HG03280 (cell line): Measurements from ENCODE around the gene ICAM5.
A peak's percentile ranks its signal among the peaks of the same experiment; 100 is the strongest.

ENCODE experiments used
- ATAC-seq: cut with Tn5 transposase; IDR thresholded peaks from one replicate; pipeline ENCODE4 v1.9.1; 2021; ENCODE audit warnings: mild to moderate bottlenecking, moderate library complexity; ENCODE audit not compliant: unreplicated experiment

Gene ICAM5

GRCh38 chr19:10291554-10292205, 1.9 kb downstream of the ICAM5 start:
- peak; percentile 1 for ATAC-seq

- ATAC-seq, result peak; percentile 36
Measured at GRCh38 chr19:10292206-10292788, 2.5 kb downstream of the ICAM5 start.

- no peak for ATAC-seq
Measured at GRCh38 chr19:10292789-10293636, 3.3 kb downstream of the ICAM5 start.

- ATAC-seq, result no peak
Measured at GRCh38 chr19:10293637-10294367, 4.0 kb downstream of the ICAM5 start.

- ATAC-seq, result no peak
Measured at GRCh38 chr19:10294368-10294697, 4.6 kb downstream of the ICAM5 start.

GRCh38 chr19:10295305-10295846, 5.6 kb downstream of the ICAM5 start:
- peak; percentile 47 for ATAC-seq

GRCh38 chr19:10295847-10296591, 6.3 kb downstream of the ICAM5 start:
- no peak for ATAC-seq

- ATAC-seq, result no peak
Measured at GRCh38 chr19:10299545-10300458, 10.1 kb downstream of the ICAM5 start.

- ATAC-seq, result no peak
Measured at GRCh38 chr19:10305139-10305806, 15.5 kb downstream of the ICAM5 start.

GRCh38 chr19:10306327-10306726, 16.6 kb downstream of the ICAM5 start:
- no peak for ATAC-seq

- ATAC-seq, result no peak
Measured at GRCh38 chr19:10309423-10309822, 19.7 kb downstream of the ICAM5 start, which contains the start of gene ZGLP1. Gene ZGLP1 (minus strand): TSS chr19:10309815.

- peak; percentile 71 for ATAC-seq
Measured at GRCh38 chr19:10315335-10316214, 25.8 kb downstream of the ICAM5 start, which contains the start of gene FDX2. Gene FDX2 (minus strand): TSS chr19:10316015. CDS start chr19:10315996, 19 bp downstream.

GRCh38 chr19:10316229-10317044, 26.7 kb downstream of the ICAM5 start:
- ATAC-seq, result no peak

- ATAC-seq, result no peak
Measured at GRCh38 chr19:10317045-10317856, 27.5 kb downstream of the ICAM5 start.

- no peak for ATAC-seq
Measured at GRCh38 chr19:10317857-10318462, 28.2 kb downstream of the ICAM5 start.
